Ectodermal cell (in vitro differentiated cells): ENCODE data around the gene SFXN3.
A peak's percentile ranks its signal among the peaks of the same experiment; 100 is the strongest.

ENCODE experiments used
- H3K27ac ChIP-seq: 2 replicates; pipeline ENCODE4 v1.7.0; 2013; ENCODE audit warnings: mild to moderate bottlenecking, low read depth, low read length; ENCODE audit not compliant: insufficient read depth, poor library complexity, severe bottlenecking
- H3K27me3 ChIP-seq: 2 replicates; pipeline ENCODE4 v1.7.0; 2013; ENCODE audit warnings: mild to moderate bottlenecking, low read length; ENCODE audit not compliant: insufficient read depth, control insufficient read depth, poor library complexity, severe bottlenecking
- H3K36me3 ChIP-seq: one replicate; pipeline ENCODE4 v1.7.0; 2013; ENCODE audit warnings: low read length; ENCODE audit not compliant: control insufficient read depth, insufficient read depth
- H3K4me1 ChIP-seq: one replicate; pipeline ENCODE4 v1.7.0; 2013; ENCODE audit warnings: low read length; ENCODE audit not compliant: control insufficient read depth, insufficient read depth
- H3K4me3 ChIP-seq: 2 replicates; pipeline ENCODE4 v1.7.0; 2013; ENCODE audit warnings: low read depth, low read length, control low read depth; ENCODE audit not compliant: insufficient read depth
- H3K9me3 ChIP-seq: 2 replicates; pipeline ENCODE4 v1.7.0; 2013; ENCODE audit warnings: mild to moderate bottlenecking, low read length, moderate library complexity; ENCODE audit not compliant: control insufficient read depth
- WGBS, 2 experiments: methylation state at CpG; one replicate each; pipeline ENCODE4 v1.1.7; 2013; ENCODE audit warnings: missing lambda C conversion rate in 2 of 2; 5-methylcytosine and 5-hydroxymethylcytosine counted together

SFXN3 gene

GRCh38 chr10:101000127-101000914 lies 30.7 kb upstream of the SFXN3 start:
- peak overlapping the region; percentile 87 for H3K4me3 ChIP-seq
- no peaks in the 10 kb centered on the region for H3K27me3 ChIP-seq
- peaks cover 21% of the 10 kb centered on the region for H3K36me3 ChIP-seq
- 10 to 14% methylated on average over 18 to 19 of the region's 19 CpGs for WGBS, 2 experiments
- H3K4me1 ChIP-seq: peaks cover 15% of the 10 kb centered on the region
- H3K9me3 ChIP-seq: no peaks in the 10 kb centered on the region
- H3K27ac ChIP-seq: no peak overlapping the region

DNA sequence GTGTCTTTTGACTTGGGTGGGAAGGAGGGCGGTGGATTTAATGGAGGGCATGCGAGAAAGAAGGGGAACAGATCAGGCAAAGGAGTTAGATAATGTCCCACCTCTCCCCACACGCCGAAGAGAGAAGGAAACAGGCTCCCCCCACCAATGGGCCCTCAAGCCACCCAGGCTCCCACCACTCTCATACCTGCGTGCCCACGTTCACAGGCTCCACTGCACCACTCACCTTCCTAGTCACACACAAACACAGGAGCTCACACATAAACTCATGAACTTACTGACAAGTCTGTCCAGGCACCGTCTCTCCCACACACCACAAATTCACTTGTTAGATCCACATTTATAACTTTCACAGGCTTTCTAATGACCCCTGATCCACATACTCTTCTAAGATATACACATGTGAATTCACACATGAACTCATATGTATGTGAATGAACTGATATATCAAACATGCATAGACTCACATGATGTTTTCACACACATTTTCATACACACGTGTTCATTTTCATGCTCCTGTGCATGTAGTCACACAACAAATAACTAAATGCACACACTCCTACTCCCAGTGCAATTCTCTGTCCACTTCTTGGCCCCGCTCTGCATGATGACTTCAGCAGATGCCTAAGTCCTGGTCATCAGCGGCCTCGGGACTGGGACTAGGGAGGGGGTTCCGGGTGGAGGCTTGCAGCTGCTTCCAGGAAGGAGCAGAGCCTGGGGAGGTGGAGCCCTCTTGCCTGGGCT lies 29.9 kb upstream of the SFXN3 start:
- Histone ChIP-seq H3K9me3 (no peaks in the 10 kb centered on the region), H3K27me3 (no peaks in the 10 kb centered on the region), H3K4me3 (peak overlapping the region; percentile 87), H3K4me1 (peaks cover 15% of the 10 kb centered on the region), H3K27ac (no peak overlapping the region), H3K36me3 (peaks cover 29% of the 10 kb centered on the region)
- 78% methylated on average over 12 of the region's 12 CpGs for WGBS, 2 experiments

- no peaks in the 10 kb centered on the region for H3K27me3 ChIP-seq
- peaks cover 15% of the 10 kb centered on the region for H3K4me1 ChIP-seq
- no peaks in the 10 kb centered on the region for H3K9me3 ChIP-seq
- H3K36me3 ChIP-seq: peaks cover 35% of the 10 kb centered on the region
- 84 to 85% methylated on average over 5 of the region's 5 CpGs for WGBS, 2 experiments
- H3K27ac ChIP-seq: no peak overlapping the region
- peak overlapping the region; percentile 87 for H3K4me3 ChIP-seq
Observed at GRCh38 chr10:101001659-101002035, 29.4 kb upstream of the SFXN3 start.

DNA sequence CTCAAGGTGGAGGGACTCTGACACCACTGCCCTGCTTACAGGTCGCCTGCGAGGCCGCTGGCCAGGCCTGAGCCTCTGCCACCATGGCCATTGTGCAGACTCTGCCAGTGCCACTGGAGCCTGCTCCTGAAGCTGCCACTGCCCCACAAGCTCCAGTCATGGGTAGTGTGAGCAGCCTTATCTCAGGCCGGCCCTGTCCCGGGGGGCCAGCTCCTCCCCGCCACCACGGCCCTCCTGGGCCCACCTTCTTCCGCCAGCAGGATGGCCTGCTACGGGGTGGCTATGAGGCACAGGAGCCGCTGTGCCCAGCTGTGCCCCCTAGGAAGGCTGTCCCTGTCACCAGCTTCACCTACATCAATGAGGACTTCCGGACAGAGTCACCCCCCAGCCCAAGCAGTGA lies 28.6 kb upstream of the SFXN3 start:
- no peak overlapping the region for H3K4me3 ChIP-seq
- 89 to 93% methylated on average over 11 of the region's 11 CpGs for whole genome bisulfite sequencing, 2 experiments
- no peaks in the 10 kb centered on the region for H3K9me3 ChIP-seq
- H3K4me1 ChIP-seq: peaks cover 15% of the 10 kb centered on the region
- H3K27ac ChIP-seq: no peak overlapping the region
- no peaks in the 10 kb centered on the region for H3K27me3 ChIP-seq
- H3K36me3 ChIP-seq: peaks cover 36% of the 10 kb centered on the region

- H3K27me3 ChIP-seq: no peaks in the 10 kb centered on the region
- WGBS, 2 experiments: 96 to 97% methylated on average over 18 of the region's 18 CpGs
- no peak overlapping the region for H3K4me3 ChIP-seq
- peaks cover 21% of the 10 kb centered on the region for H3K4me1 ChIP-seq
- H3K36me3 ChIP-seq: peaks cover 36% of the 10 kb centered on the region
- H3K9me3 ChIP-seq: no peaks in the 10 kb centered on the region
- H3K27ac ChIP-seq: no peak overlapping the region
Observed at GRCh38 chr10:101003639-101004206, 27.3 kb upstream of the SFXN3 start.

- Histone ChIP-seq H3K4me3 (no peak overlapping the region), H3K27ac (no peak overlapping the region), H3K4me1 (peaks cover 25% of the 10 kb centered on the region), H3K36me3 (peaks cover 36% of the 10 kb centered on the region), H3K27me3 (no peaks in the 10 kb centered on the region), H3K9me3 (no peaks in the 10 kb centered on the region)
- WGBS, 2 experiments: 96 to 97% methylated on average over 23 of the region's 23 CpGs
Observed at GRCh38 chr10:101005361-101005760, 25.7 kb upstream of the SFXN3 start.

DNA sequence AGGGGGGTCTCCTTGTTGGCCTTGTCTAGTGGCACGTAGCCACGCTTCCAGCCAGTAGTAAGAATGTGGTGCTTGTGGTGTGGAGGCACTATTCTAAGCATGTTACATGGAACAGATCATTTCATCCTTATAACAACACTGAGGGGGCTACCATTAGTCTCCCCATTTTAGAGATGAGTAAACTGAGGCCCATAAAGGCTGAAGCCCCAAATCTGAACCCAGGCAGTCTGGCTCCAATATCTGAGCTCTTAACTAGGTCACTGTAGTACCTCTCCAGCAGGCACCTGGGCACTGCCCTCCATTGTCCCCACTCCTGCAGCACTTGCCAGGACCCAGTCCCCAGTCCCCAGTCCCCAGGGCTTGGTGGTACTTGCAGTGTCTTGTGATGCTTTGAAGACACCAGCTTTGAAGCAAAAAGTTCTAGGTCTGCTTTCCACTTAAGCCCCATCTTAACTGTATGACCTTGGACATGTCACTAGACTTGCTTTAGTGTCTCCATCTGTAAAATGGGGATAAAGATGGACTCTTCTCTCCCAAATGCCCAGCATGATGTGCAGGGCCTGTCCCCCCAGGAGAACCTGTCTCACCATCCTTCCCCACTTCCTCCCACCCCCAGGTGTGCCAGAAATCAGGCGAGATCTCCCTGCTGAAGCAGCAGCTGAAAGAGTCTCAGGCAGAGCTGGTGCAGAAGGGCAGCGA lies 25.0 kb upstream of the SFXN3 start:
- Histone ChIP-seq H3K27ac (no peak overlapping the region), H3K27me3 (no peaks in the 10 kb centered on the region), H3K4me1 (peaks cover 21% of the 10 kb centered on the region), H3K9me3 (no peaks in the 10 kb centered on the region), H3K36me3 (peaks cover 36% of the 10 kb centered on the region), H3K4me3 (no peak overlapping the region)
- WGBS, 2 experiments: 89 to 93% methylated on average over 2 of the region's 4 CpGs

DNA sequence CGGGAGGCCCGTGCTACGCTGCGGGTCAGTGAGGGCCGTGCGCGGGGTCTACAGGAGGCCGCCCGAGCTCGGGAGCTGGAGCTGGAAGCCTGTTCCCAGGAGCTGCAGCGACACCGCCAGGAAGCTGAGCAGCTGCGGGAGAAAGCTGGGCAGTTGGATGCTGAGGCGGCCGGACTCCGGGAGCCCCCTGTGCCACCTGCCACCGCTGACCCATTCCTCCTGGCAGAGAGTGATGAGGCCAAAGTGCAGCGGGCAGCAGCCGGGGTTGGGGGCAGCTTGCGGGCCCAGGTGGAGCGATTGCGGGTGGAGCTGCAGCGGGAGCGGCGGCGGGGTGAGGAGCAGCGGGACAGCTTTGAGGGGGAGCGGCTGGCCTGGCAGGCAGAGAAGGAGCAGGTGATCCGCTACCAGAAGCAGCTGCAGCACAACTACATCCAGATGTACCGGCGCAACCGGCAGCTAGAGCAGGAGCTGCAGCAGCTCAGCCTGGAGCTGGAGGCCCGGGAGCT lies 24.4 kb upstream of the SFXN3 start:
- 93 to 95% methylated on average over 33 of the region's 33 CpGs for WGBS, 2 experiments
- Histone ChIP-seq H3K4me1 (peaks cover 14% of the 10 kb centered on the region), H3K36me3 (peaks cover 36% of the 10 kb centered on the region), H3K9me3 (no peaks in the 10 kb centered on the region), H3K4me3 (no peak overlapping the region), H3K27me3 (no peaks in the 10 kb centered on the region), H3K27ac (no peak overlapping the region)

GRCh38 chr10:101007099-101007711 lies 23.8 kb upstream of the SFXN3 start:
- Histone ChIP-seq H3K27ac (no peak overlapping the region), H3K36me3 (peaks cover 36% of the 10 kb centered on the region), H3K27me3 (no peaks in the 10 kb centered on the region), H3K9me3 (no peaks in the 10 kb centered on the region), H3K4me1 (peaks cover 14% of the 10 kb centered on the region), H3K4me3 (no peak overlapping the region)
- 88 to 90% methylated on average over 11 of the region's 11 CpGs for WGBS, 2 experiments
